HEK293 (cell line): ENCODE data around the gene ANKRD52.

Experiments
- CTCF ChIA-PET: fragments of 350-600 bp; formaldehyde crosslinking; extraction: SDS; loops from one replicate; lab custom pipeline; 2021; ENCODE audit warnings: antibody characterized with exemption; lab: Yijun Ruan, JAX
- POLR2A ChIA-PET: fragments of 300-600 bp; formaldehyde crosslinking; extraction: SDS; loops from one replicate; lab custom pipeline; 2020; ENCODE audit warnings: antibody characterized with exemption, inconsistent platforms; lab: Yijun Ruan, JAX
- H3K27ac ChIP-seq: fragments of 200-500 bp; sonication (Bioruptor generic); 2 replicates; pipeline ENCODE4 v1.5.1; 2014; ENCODE audit warnings: low read depth, low read length, control low read depth, inconsistent platforms; ENCODE audit errors: extremely low read depth
- H3K36me3 ChIP-seq, 2 experiments: fragments of 200-500 bp in 1 of 2; sonication (Bioruptor generic) in 1 of 2; 1 replicate in 1 of 2; 2 replicates in 1 of 2; pipeline ENCODE4 v1.5.1; 2014 to 2017; ENCODE audit warnings: inconsistent platforms in 2 of 2, low read length in 2 of 2; ENCODE audit not compliant: control insufficient read depth in 2 of 2, insufficient read depth in 1 of 2
- H3K4me1 ChIP-seq: fragments of 200-500 bp; sonication (Bioruptor generic); 2 replicates; pipeline ENCODE4 v1.5.1; 2014; ENCODE audit warnings: mild to moderate bottlenecking, low read length, inconsistent platforms; ENCODE audit not compliant: control insufficient read depth, insufficient read depth
- H3K4me3 ChIP-seq: 2 replicates; pipeline ENCODE4 v1.5.1; 2011; ENCODE audit warnings: low read depth, mild to moderate bottlenecking, control low read depth, low read length, moderate library complexity
- H3K9me3 ChIP-seq: fragments of 200-500 bp; sonication (Bioruptor generic); 2 replicates; pipeline ENCODE4 v1.5.1; 2014; ENCODE audit warnings: low read depth, low read length, inconsistent platforms; ENCODE audit not compliant: control insufficient read depth, insufficient read depth
- CTCF ChIP-seq: fragments of 450-650 bp; formaldehyde crosslinking; IDR thresholded peaks from 2 replicates; pipeline ENCODE4 v1.5.1; 2016; ENCODE audit warnings: missing biosample characterization, missing genetic modification characterization
- ELK4 ChIP-seq: IDR thresholded peaks from 2 replicates; pipeline ENCODE4 v1.6.1; 2011; ENCODE audit warnings: mild to moderate bottlenecking, low read depth, low read length, borderline replicate concordance
- HOXA7 ChIP-seq: sonication (generic); formaldehyde crosslinking; IDR thresholded peaks from 2 replicates; pipeline ENCODE4 v1.8.1; 2022; ENCODE audit warnings: missing genetic modification reagents, borderline replicate concordance
- MZF1 ChIP-seq: fragments of 450-650 bp; formaldehyde crosslinking; IDR thresholded peaks from 2 replicates; pipeline ENCODE4 v1.5.1; 2017; ENCODE audit warnings: missing biosample characterization, missing genetic modification characterization, borderline replicate concordance
- ZBTB1 ChIP-seq: fragments of 450-650 bp; formaldehyde crosslinking; IDR thresholded peaks from 2 replicates; pipeline ENCODE4 v1.5.1; 2016; ENCODE audit warnings: missing biosample characterization, missing genetic modification characterization
- ZBTB48 ChIP-seq: fragments of 450-650 bp; formaldehyde crosslinking; IDR thresholded peaks from 2 replicates; pipeline ENCODE4 v1.5.1; 2016; ENCODE audit warnings: missing biosample characterization, missing genetic modification characterization
- ZFP37 ChIP-seq: fragments of 450-650 bp; formaldehyde crosslinking; IDR thresholded peaks from 2 replicates; pipeline ENCODE4 v1.5.1; 2016; ENCODE audit warnings: missing biosample characterization, missing genetic modification characterization
- ZNF121 ChIP-seq: fragments of 450-650 bp; formaldehyde crosslinking; IDR thresholded peaks from 2 replicates; pipeline ENCODE4 v1.5.1; 2016; ENCODE audit warnings: missing biosample characterization, missing genetic modification characterization
- ZNF138 ChIP-seq: fragments of 450-650 bp; formaldehyde crosslinking; IDR thresholded peaks from 2 replicates; pipeline ENCODE4 v1.5.1; 2016; ENCODE audit warnings: missing biosample characterization, missing genetic modification characterization, borderline replicate concordance
- ZNF174 ChIP-seq: fragments of 450-650 bp; formaldehyde crosslinking; IDR thresholded peaks from 2 replicates; pipeline ENCODE4 v1.5.0; 2017; ENCODE audit warnings: missing biosample characterization, mild to moderate bottlenecking, missing genetic modification characterization
- ZNF2 ChIP-seq: fragments of 450-650 bp; formaldehyde crosslinking; IDR thresholded peaks from 2 replicates; pipeline ENCODE4 v1.5.1; 2016; ENCODE audit warnings: missing biosample characterization, missing genetic modification characterization
- ZNF221 ChIP-seq: fragments of 450-650 bp; formaldehyde crosslinking; IDR thresholded peaks from 2 replicates; pipeline ENCODE4 v1.5.1; 2017; ENCODE audit warnings: missing biosample characterization, missing genetic modification characterization, borderline replicate concordance
- ZNF311 ChIP-seq: fragments of 450-650 bp; formaldehyde crosslinking; IDR thresholded peaks from 2 replicates; pipeline ENCODE4 v1.5.1; 2017; ENCODE audit warnings: missing biosample characterization, missing genetic modification characterization, borderline replicate concordance
- ZNF354C ChIP-seq: fragments of 450-650 bp; formaldehyde crosslinking; IDR thresholded peaks from 2 replicates; pipeline ENCODE4 v1.5.1; 2016; ENCODE audit warnings: missing biosample characterization, missing genetic modification characterization, low read depth, borderline replicate concordance
- ZNF426 ChIP-seq: fragments of 450-650 bp; formaldehyde crosslinking; IDR thresholded peaks from 2 replicates; pipeline ENCODE4 v1.5.1; 2017; ENCODE audit warnings: missing biosample characterization, missing genetic modification characterization, mild to moderate bottlenecking, inconsistent platforms, moderate library complexity
- ZNF76 ChIP-seq: fragments of 450-650 bp; formaldehyde crosslinking; IDR thresholded peaks from 2 replicates; pipeline ENCODE4; 2016; ENCODE audit warnings: low read depth, missing biosample characterization, missing genetic modification characterization, borderline replicate concordance
- ZSCAN4 ChIP-seq: fragments of 450-650 bp; formaldehyde crosslinking; IDR thresholded peaks from 2 replicates; pipeline ENCODE4 v1.5.1; 2017; ENCODE audit warnings: missing biosample characterization, missing genetic modification characterization

Gene ANKRD52

GRCh38 chr12:56307221-56307965 is 49.2 kb upstream of the ANKRD52 start:
- H3K4me1 ChIP-seq = no peaks in the 10 kb centered on the region
- CTCF ChIA-PET = interaction anchor here (0.6 to 1.2 kb wide), 2 partner anchors 118 to 188 kb away, joined by 4 read pairs; partner anchors contain the start of gene SMARCC2
- TF ChIP-seq ZSCAN4 (no peak), ZNF121 (peak; percentile 74; the same call in 1 of the 2 replicates)
- H3K27ac ChIP-seq = no peak overlapping the region
- POLR2A ChIA-PET = interaction anchor here (1.6 kb wide), 1 partner anchor 26 kb away, joined by 3 read pairs; the partner anchor contains the start of gene PAN2
- no peaks in the 10 kb centered on the region for H3K9me3 ChIP-seq
- H3K4me3 ChIP-seq = no peak overlapping the region
- H3K36me3 ChIP-seq = peaks cover 66 to 67% of the 10 kb centered on the region in 2 experiments

GRCh38 chr12:56304872-56305590 is 46.8 kb upstream of the ANKRD52 start:
- H3K4me3 ChIP-seq = no peak overlapping the region
- ChIA-PET POLR2A (no interaction called here), CTCF (interaction anchor here (1.4 kb wide), 1 partner anchor 47 kb away, joined by 3 read pairs; the partner anchor contains the start of gene ANKRD52)
- peaks cover 53 to 56% of the 10 kb centered on the region in 2 experiments for H3K36me3 ChIP-seq
- no peaks in the 10 kb centered on the region; the same call in 1 of the 2 replicates for H3K4me1 ChIP-seq
- TF ChIP-seq ZBTB48 (no peak), ZNF354C (no peak), ZBTB1 (tag by site-specific recombination) (no peak), ZNF221 (tag by site-specific recombination) (no peak), ELK4 (no peak), HOXA7 (CRISPR knock-in tag) (no peak), CTCF (no peak), ZNF311 (no peak), ZNF138 (tag by site-specific recombination) (no peak)
- TF ChIP-seq, all 188 proteins: peak for 0
- H3K27ac ChIP-seq = no peak overlapping the region
- H3K9me3 ChIP-seq = no peaks in the 10 kb centered on the region

GRCh38 chr12:56304276-56304675 is 46.1 kb upstream of the ANKRD52 start:
- Histone ChIP-seq H3K27ac (no peak overlapping the region), H3K4me3 (no peak overlapping the region), H3K36me3 (peaks cover 46 to 51% of the 10 kb centered on the region in 2 experiments), H3K9me3 (no peaks in the 10 kb centered on the region), H3K4me1 (no peaks in the 10 kb centered on the region; the same call in 1 of the 2 replicates)
- TF ChIP-seq MZF1 (tag by site-specific recombination) (no peak), ZNF76 (no peak), ZNF426 (tag by site-specific recombination) (no peak), ZNF2 (tag by site-specific recombination) (no peak), ZNF174 (tag by site-specific recombination) (no peak), ZFP37 (tag by site-specific recombination) (no peak)
- ChIA-PET CTCF (interaction anchor here (1.4 kb wide), 1 partner anchor 46 kb away, joined by 3 read pairs; the partner anchor contains the start of gene ANKRD52), POLR2A (no interaction called here)
